Measurements from ENCODE around the gene CLDN6.

The CLDN6 gene

GRCh38 chr16:2967211-2967631, 50.8 kb downstream of the CLDN6 start:
- H3K4me3 ChIP-seq (ENCODE audit: low read depth, low read length) = no peak overlapping the region
- no peak for DNase-seq (ENCODE audit: low read depth)
- no peak for TF ChIP-seq CTCF (IDR thresholded peaks at IDR 0.05; ENCODE audit: insufficient read depth, low read depth, low read length, missing control alignments)

- no peak for TF ChIP-seq CTCF (IDR thresholded peaks at IDR 0.05; ENCODE audit: insufficient read depth, low read depth, low read length, missing control alignments)
- no peak for DNase-seq (ENCODE audit: low read depth)
- no peak overlapping the region for H3K4me3 ChIP-seq (ENCODE audit: low read depth, low read length)
Observed at GRCh38 chr16:2966808-2967191, 51.2 kb downstream of the CLDN6 start.

- H3K4me3 ChIP-seq (ENCODE audit: low read depth, low read length) = no peak overlapping the region
- DNase-seq (ENCODE audit: low read depth) = no peak
- TF ChIP-seq CTCF (IDR thresholded peaks at IDR 0.05; ENCODE audit: insufficient read depth, low read depth, low read length, missing control alignments) = no peak
Observed at GRCh38 chr16:2966043-2966807, 51.8 kb downstream of the CLDN6 start.
